Gastrocnemius medialis (tissue), 4 donors: ENCODE data around the gene CXCL12.

Experiments
- POLR2A ChIP-seq, 2 donors: fragments of 450-650 bp; IDR thresholded peaks; one replicate each; pipeline ENCODE4 v1.6.1; 2017; ENCODE audit warnings: antibody characterized with exemption in 2 of 2, mild to moderate bottlenecking in 2 of 2, moderate library complexity in 2 of 2
- TF ChIP-seq, protein P1 (sequence below), 5 experiments: fragments of 450-650 bp in 3 of 5; fragments of 200-600 bp in 2 of 5; sonication (generic) in 2 of 5; IDR thresholded peaks in 4 of 5; conservative IDR thresholded peaks in 1 of 5; 1 replicate in 4 of 5; 2 replicates in 1 of 5; pipeline ENCODE4 v1.5.1; 2016 to 2019; ENCODE audit warnings: antibody characterized with exemption in 5 of 5, mild to moderate bottlenecking in 3 of 5, moderate library complexity in 3 of 5

GRCh38 chr10:44395396-44395795, 10.5 kb upstream of the CXCL12 start:
- TF ChIP-seq, protein P1, sequence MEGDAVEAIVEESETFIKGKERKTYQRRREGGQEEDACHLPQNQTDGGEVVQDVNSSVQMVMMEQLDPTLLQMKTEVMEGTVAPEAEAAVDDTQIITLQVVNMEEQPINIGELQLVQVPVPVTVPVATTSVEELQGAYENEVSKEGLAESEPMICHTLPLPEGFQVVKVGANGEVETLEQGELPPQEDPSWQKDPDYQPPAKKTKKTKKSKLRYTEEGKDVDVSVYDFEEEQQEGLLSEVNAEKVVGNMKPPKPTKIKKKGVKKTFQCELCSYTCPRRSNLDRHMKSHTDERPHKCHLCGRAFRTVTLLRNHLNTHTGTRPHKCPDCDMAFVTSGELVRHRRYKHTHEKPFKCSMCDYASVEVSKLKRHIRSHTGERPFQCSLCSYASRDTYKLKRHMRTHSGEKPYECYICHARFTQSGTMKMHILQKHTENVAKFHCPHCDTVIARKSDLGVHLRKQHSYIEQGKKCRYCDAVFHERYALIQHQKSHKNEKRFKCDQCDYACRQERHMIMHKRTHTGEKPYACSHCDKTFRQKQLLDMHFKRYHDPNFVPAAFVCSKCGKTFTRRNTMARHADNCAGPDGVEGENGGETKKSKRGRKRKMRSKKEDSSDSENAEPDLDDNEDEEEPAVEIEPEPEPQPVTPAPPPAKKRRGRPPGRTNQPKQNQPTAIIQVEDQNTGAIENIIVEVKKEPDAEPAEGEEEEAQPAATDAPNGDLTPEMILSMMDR (IDR thresholded peaks at IDR 0.05 in 4 of 5, conservative IDR thresholded peaks at IDR 0.05 in 1 of 5) = no peak
- TF ChIP-seq POLR2A (IDR thresholded peaks at IDR 0.05) = no peak
